HepG2 (cell line): Measurements from ENCODE around the gene PDGFB. TPM values are rescaled to one million over a fixed set of nuclear protein-coding genes. Genes with fewer than 3 reads are reported as not detected.

Experiments used
- DPF2 ChIP-seq: sonication (generic); formaldehyde crosslinking; IDR thresholded peaks from 2 replicates; pipeline ENCODE4 v1.4.0; 2020; ENCODE audit warnings: mild to moderate bottlenecking, low read depth, missing genetic modification reagents, borderline replicate concordance
- HOXA7 ChIP-seq: sonication (generic); formaldehyde crosslinking; IDR thresholded peaks from 2 replicates; pipeline ENCODE4 v1.8.1; 2022; ENCODE audit warnings: mild to moderate bottlenecking, missing genetic modification reagents, moderate library complexity
- KDM2A ChIP-seq: sonication (generic); formaldehyde crosslinking; IDR thresholded peaks from 2 replicates; pipeline ENCODE4 v1.4.0; 2020; ENCODE audit warnings: low read depth, missing genetic modification reagents, borderline replicate concordance
- MAZ ChIP-seq, 2 experiments: sonication (generic) in 1 of 2; formaldehyde crosslinking in 1 of 2; IDR thresholded peaks; 2 replicates each; pipeline versions ENCODE4 v1.5.0 to v1.6.1; 2012 to 2020; ENCODE audit warnings: low read depth in 2 of 2, mild to moderate bottlenecking in 2 of 2, borderline replicate concordance in 1 of 2, improper control_type of control experiment in 1 of 2, low read length in 1 of 2, missing genetic modification reagents in 1 of 2, moderate library complexity in 1 of 2
- MBNL3 ChIP-seq: fragments of 250-450 bp; sonication (Bioruptor Pico); conservative IDR thresholded peaks from 2 replicates; pipeline ENCODE4 v1.8.0; 2022; ENCODE audit warnings: mild to moderate bottlenecking, inconsistent platforms
- RARG ChIP-seq: sonication (generic); formaldehyde crosslinking; IDR thresholded peaks from 2 replicates; pipeline ENCODE4 v1.4.0; 2020; ENCODE audit warnings: low read depth, mild to moderate bottlenecking, missing genetic modification reagents
- RBM39 ChIP-seq: fragments of 200-400 bp; formaldehyde crosslinking; IDR thresholded peaks from one replicate; pipeline ENCODE4 v1.6.1; 2018; ENCODE audit warnings: antibody characterized with exemption, mild to moderate bottlenecking, low read depth, low read length; ENCODE audit not compliant: poor library complexity, severe bottlenecking
- RXRA ChIP-seq: sonication (generic); formaldehyde crosslinking; IDR thresholded peaks from 2 replicates; pipeline ENCODE4 v1.5.1; 2020; ENCODE audit warnings: missing genetic modification reagents
- SIX1 ChIP-seq: sonication (generic); formaldehyde crosslinking; IDR thresholded peaks from 2 replicates; pipeline ENCODE4 v1.4.0; 2020; ENCODE audit warnings: missing genetic modification reagents, borderline replicate concordance
- TEAD3 ChIP-seq: optimal IDR thresholded peaks from 2 replicates; pipeline ENCODE3; 2016; ENCODE audit warnings: borderline replicate concordance
- ZNF7 ChIP-seq: IDR thresholded peaks from 2 replicates; pipeline ENCODE4 v1.6.1; 2016; ENCODE audit warnings: missing biosample characterization, missing genetic modification reagents
- ZNF766 ChIP-seq: sonication (generic); formaldehyde crosslinking; IDR thresholded peaks from 2 replicates; pipeline ENCODE4 v1.5.0; 2020; ENCODE audit warnings: missing genetic modification reagents, borderline replicate concordance
- ZNF772 ChIP-seq: sonication (generic); formaldehyde crosslinking; IDR thresholded peaks from 2 replicates; pipeline ENCODE4 v1.5.0; 2020; ENCODE audit warnings: mild to moderate bottlenecking, missing genetic modification reagents
- polyA plus RNA-seq, 8 experiments: library from polyadenylated mRNA; depleted of rRNA in 3 of 8; stranded (reverse) in 7 of 8; unstranded in 1 of 8; fragments of >200 nt; fragmentation: Illumina TruSeq in 4 of 8; extraction: Trizol in 4 of 8; gene quantifications; 2 replicates each; pipeline versions ENCODE4 v1.2.1 to v1.2.3, GENCODE V29; 2011 to 2016; ENCODE audit warnings: low read depth in 4 of 8, missing spikeins in 1 of 8, mixed read lengths in 1 of 8; ENCODE audit not compliant: insufficient read depth in 1 of 8
- total RNA-seq, 5 experiments: library from RNA; depleted of rRNA; stranded (reverse); fragments of >200 nt; fragmentation: Illumina TruSeq; extraction: Trizol; gene quantifications; 2 replicates each; pipeline ENCODE4 v1.2.3, GENCODE V29; 2016; ENCODE audit warnings: low read depth in 1 of 5
- TF ChIP-seq, protein P1 (sequence below): sonication (generic); formaldehyde crosslinking; IDR thresholded peaks from 2 replicates; pipeline ENCODE4 v1.4.0; 2020; ENCODE audit warnings: mild to moderate bottlenecking, missing genetic modification reagents, borderline replicate concordance
- TF ChIP-seq, protein P2 (sequence below): sonication (generic); formaldehyde crosslinking; IDR thresholded peaks from 2 replicates; pipeline ENCODE4 v1.5.0; 2020; ENCODE audit warnings: missing genetic modification reagents
- TF ChIP-seq, protein P3 (sequence below): IDR thresholded peaks from 2 replicates; pipeline ENCODE4 v1.6.1; 2012; ENCODE audit warnings: low read length, improper control_type of control experiment
- TF ChIP-seq, protein P4 (sequence below): sonication (generic); formaldehyde crosslinking; IDR thresholded peaks from 2 replicates; pipeline ENCODE4 v1.4.0; 2020; ENCODE audit warnings: missing genetic modification reagents
- TF ChIP-seq, protein P5 (sequence below): sonication (generic); formaldehyde crosslinking; IDR thresholded peaks from 2 replicates; pipeline ENCODE4 v1.8.0; 2022; ENCODE audit warnings: mild to moderate bottlenecking, missing genetic modification reagents, moderate library complexity

The PDGFB gene
- total and polyA plus RNA-seq, 2 of the 13 experiments (the other 11 are each of a cell fraction or from before 2014, with no cell fraction given), result 1.4 to 10.1 TPM

DNA sequence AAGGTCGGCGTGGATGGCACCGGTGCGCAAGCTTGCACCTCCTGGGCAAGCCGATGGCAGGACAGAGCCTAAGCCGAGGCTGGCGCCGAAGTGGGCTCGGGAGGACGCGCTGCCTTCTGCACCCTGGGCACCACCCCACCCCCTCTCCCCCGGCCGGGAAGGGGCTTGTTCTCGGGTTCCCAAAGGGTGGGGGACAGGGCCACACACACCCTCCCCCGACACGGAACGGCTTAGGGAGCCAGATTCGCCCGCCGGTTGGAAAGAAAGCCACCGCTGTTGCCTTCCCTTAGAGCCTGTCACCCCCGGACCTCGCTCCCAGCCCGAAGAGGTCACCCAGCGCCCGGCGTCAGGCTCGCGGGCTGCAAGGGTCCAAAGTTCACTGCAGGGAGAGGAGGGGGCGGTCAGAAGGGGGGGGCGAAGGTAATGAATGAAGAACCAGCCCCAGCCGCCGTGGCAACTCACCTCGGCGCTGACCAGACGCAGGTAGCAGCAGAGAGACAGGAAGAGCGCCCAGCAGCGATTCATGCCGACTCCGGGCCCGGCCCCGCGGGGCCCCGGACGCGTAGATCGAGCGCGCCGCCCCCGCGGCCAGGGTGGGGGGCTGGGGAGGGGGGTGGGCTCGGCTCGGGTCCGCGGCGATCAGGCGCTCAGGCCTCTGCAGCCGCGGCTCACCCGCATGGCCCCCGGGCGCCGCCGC lies 1.2 kb downstream of the PDGFB start (continued):
- TF ChIP-seq, protein P1, sequence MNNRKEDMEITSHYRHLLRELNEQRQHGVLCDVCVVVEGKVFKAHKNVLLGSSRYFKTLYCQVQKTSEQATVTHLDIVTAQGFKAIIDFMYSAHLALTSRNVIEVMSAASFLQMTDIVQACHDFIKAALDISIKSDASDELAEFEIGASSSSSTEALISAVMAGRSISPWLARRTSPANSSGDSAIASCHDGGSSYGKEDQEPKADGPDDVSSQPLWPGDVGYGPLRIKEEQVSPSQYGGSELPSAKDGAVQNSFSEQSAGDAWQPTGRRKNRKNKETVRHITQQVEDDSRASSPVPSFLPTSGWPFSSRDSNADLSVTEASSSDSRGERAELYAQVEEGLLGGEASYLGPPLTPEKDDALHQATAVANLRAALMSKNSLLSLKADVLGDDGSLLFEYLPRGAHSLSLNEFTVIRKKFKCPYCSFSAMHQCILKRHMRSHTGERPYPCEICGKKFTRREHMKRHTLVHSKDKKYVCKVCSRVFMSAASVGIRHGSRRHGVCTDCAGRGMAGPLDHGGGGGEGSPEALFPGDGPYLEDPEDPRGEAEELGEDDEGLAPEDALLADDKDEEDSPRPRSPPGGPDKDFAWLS, result no peak
- TF ChIP-seq, protein P2, sequence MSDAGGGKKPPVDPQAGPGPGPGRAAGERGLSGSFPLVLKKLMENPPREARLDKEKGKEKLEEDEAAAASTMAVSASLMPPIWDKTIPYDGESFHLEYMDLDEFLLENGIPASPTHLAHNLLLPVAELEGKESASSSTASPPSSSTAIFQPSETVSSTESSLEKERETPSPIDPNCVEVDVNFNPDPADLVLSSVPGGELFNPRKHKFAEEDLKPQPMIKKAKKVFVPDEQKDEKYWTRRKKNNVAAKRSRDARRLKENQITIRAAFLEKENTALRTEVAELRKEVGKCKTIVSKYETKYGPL (CRISPR knock-in tag), result no peak
- no peak for TF ChIP-seq SIX1 (CRISPR knock-in tag)
- TF ChIP-seq ZNF7, result no peak
- TF ChIP-seq, protein P3, sequence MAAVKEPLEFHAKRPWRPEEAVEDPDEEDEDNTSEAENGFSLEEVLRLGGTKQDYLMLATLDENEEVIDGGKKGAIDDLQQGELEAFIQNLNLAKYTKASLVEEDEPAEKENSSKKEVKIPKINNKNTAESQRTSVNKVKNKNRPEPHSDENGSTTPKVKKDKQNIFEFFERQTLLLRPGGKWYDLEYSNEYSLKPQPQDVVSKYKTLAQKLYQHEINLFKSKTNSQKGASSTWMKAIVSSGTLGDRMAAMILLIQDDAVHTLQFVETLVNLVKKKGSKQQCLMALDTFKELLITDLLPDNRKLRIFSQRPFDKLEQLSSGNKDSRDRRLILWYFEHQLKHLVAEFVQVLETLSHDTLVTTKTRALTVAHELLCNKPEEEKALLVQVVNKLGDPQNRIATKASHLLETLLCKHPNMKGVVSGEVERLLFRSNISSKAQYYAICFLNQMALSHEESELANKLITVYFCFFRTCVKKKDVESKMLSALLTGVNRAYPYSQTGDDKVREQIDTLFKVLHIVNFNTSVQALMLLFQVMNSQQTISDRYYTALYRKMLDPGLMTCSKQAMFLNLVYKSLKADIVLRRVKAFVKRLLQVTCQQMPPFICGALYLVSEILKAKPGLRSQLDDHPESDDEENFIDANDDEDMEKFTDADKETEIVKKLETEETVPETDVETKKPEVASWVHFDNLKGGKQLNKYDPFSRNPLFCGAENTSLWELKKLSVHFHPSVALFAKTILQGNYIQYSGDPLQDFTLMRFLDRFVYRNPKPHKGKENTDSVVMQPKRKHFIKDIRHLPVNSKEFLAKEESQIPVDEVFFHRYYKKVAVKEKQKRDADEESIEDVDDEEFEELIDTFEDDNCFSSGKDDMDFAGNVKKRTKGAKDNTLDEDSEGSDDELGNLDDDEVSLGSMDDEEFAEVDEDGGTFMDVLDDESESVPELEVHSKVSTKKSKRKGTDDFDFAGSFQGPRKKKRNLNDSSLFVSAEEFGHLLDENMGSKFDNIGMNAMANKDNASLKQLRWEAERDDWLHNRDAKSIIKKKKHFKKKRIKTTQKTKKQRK, result no peak
- peak; percentile 68 for TF ChIP-seq RXRA (CRISPR knock-in tag)
- TF ChIP-seq HOXA7 (CRISPR knock-in tag), result no peak
- 0 out of 2 replicates have a peak, but pooled peaks have one; percentile 27 for TF ChIP-seq ZNF772 (CRISPR knock-in tag)
- no peak for TF ChIP-seq RBM39
- no peak for TF ChIP-seq RARG
- peak; percentile 62; the same call in 1 of the 2 replicates for TF ChIP-seq MAZ (IDR thresholded peaks at IDR 0.05; ENCODE audit: borderline replicate concordance, low read depth, low read length)
- peak; percentile 25; the same call in 1 of the 2 replicates for TF ChIP-seq MAZ (CRISPR knock-in tag; IDR thresholded peaks at IDR 0.05; ENCODE audit: low read depth)
- TF ChIP-seq, protein P4, sequence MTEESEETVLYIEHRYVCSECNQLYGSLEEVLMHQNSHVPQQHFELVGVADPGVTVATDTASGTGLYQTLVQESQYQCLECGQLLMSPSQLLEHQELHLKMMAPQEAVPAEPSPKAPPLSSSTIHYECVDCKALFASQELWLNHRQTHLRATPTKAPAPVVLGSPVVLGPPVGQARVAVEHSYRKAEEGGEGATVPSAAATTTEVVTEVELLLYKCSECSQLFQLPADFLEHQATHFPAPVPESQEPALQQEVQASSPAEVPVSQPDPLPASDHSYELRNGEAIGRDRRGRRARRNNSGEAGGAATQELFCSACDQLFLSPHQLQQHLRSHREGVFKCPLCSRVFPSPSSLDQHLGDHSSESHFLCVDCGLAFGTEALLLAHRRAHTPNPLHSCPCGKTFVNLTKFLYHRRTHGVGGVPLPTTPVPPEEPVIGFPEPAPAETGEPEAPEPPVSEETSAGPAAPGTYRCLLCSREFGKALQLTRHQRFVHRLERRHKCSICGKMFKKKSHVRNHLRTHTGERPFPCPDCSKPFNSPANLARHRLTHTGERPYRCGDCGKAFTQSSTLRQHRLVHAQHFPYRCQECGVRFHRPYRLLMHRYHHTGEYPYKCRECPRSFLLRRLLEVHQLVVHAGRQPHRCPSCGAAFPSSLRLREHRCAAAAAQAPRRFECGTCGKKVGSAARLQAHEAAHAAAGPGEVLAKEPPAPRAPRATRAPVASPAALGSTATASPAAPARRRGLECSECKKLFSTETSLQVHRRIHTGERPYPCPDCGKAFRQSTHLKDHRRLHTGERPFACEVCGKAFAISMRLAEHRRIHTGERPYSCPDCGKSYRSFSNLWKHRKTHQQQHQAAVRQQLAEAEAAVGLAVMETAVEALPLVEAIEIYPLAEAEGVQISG (CRISPR knock-in tag), result peak; percentile 48; the same call in 1 of the 2 replicates
- TF ChIP-seq KDM2A (CRISPR knock-in tag), result no peak; the same call in 1 of the 2 replicates
- TF ChIP-seq MBNL3 (CRISPR knock-in tag), result no peak
- TF ChIP-seq TEAD3 (CRISPR knock-in tag), result peak; percentile 36
- TF ChIP-seq DPF2, result no peak
- TF ChIP-seq ZNF766 (CRISPR knock-in tag), result no peak
- TF ChIP-seq, protein P5, sequence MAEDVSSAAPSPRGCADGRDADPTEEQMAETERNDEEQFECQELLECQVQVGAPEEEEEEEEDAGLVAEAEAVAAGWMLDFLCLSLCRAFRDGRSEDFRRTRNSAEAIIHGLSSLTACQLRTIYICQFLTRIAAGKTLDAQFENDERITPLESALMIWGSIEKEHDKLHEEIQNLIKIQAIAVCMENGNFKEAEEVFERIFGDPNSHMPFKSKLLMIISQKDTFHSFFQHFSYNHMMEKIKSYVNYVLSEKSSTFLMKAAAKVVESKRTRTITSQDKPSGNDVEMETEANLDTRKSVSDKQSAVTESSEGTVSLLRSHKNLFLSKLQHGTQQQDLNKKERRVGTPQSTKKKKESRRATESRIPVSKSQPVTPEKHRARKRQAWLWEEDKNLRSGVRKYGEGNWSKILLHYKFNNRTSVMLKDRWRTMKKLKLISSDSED (CRISPR knock-in tag), result no peak
